ENCODE results near the gene NT5C3A.
A peak's percentile ranks its signal among the peaks of the same experiment; 100 is the strongest.

NT5C3A gene

DNA sequence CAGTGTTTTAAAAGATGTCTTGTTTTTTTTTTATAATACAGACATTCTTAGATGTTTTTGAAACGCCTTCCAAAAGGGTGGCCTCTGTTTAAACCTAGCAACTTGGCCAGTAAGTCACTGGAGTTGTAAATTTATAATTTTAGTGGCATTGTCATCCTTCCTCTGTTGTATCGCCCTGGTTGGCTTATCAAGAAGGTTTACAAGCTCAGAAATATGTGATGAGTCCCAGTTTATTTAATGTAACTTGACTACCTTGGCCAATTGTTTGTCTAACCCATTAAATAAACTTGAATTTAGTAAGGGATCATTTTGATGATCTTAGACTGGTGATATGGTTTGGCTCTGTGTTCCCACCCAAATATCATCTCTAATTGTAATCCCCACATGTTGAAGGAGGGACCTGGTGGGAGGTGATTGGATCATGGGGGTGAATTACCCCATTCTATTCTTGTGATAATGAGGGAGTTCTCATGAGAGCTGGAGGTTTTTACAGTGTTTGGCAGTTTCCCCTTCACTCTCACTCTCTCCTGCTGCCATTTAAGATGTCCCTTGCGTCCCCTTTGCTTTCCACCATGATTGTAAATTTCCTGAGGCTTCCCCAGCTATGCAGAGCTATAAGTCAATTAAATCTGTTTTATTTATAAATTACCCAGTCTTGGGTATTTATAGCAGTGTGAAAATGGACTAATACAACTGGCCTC, 13.4 kb upstream of the NT5C3A start:
- DNase-seq (ENCODE audit: low read depth), result no peak

DNA sequence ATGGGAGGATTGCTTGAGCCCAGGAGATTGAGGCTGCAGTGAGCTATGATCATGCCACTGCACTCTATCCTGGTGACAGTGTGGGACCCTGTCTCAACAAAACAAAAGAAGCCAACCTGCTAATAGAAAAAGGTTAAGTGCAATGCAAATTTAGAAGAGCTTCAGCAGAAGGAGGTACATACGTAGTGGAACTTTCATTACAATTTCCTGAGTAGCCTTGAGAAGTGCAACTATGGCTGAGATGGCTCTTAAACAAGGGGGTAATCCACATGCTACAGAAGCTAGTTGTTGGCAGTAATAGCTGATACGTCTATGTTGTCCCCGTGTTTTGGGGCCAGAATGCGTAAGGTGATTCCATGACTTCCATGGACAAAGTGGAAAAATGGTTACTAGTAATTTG, 10.7 kb upstream of the NT5C3A start:
- no peak for DNase-seq (ENCODE audit: low read depth)

DNA sequence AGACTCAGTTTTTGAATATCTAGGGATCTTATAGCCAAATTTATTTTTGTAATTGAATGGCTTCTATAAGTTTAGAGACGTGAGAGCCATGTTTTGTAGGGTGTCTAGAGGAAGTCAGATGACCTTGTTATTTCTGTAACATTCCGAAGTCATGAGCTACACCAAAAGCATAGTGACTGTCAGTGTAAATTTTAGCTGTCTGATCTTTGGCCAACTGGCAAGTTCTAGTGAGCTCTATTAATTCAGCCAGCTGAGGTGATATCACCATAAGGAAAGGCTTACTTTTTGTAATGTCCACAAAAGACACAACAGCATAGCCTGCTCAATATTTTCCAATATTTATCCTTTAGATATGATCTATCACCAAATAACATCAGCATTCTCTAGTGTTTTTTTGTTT, 9.9 kb upstream of the NT5C3A start:
- DNase-seq (ENCODE audit: low read depth), result no peak

DNA sequence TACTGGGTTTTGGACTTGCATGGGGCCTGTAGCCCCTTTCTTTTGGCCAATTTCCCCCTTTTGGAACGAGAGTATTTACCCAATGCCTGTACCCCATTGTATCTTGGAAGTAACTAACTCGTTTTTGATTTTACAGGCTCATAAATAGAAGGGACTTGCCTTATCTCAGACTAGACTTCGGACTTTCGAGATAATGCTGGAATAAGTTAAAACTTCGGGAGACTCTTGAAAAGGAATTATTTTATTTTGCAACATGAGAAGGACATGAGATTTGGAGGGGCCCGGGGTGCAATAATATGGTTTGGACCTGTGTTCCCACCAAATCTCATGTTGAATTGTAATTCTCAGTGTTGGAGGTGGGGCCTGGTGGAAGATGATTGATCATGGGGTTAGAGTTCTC, 8.3 kb upstream of the NT5C3A start:
- DNase-seq (ENCODE audit: low read depth), result no peak

DNA sequence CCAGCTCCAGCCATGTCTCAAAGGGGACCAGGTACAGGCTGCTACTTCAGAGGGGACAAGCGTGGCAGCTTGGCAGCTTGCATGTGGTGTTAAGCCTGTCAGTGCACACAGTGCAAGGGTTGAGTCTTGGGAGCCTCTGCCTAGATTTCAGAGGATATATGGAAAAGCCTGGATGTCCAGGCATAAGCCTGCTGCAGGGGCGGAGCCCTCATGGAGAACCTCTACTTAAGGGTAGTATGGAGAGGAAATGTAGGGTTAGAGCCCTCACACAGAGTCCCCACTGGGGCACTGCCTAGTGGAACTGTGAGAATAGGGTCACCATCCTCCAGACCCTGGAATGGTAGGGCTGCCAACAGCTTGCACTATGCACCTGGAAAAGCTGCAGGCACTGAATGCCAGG, 7.7 kb upstream of the NT5C3A start:
- no peak for DNase-seq (ENCODE audit: low read depth)

DNA sequence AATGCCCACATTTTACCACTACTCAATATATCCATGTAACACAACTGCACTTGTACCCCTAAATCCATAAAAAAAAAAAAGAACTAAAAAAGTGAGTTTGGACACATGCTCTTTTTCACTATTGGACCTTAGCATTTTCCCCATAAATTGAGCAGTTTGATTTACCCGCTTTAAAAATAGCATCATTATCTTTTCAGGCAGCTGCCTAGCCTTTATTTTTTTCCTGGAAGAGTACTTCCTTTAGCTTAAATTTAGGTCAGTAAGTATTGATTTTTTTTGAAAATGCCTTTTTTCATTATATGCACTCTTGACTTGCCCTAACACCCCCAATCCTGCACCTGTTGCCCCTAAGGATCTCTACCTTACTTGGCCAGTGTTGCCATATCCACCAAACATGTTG, 5.3 kb upstream of the NT5C3A start:
- no peak for DNase-seq (ENCODE audit: low read depth)

DNA sequence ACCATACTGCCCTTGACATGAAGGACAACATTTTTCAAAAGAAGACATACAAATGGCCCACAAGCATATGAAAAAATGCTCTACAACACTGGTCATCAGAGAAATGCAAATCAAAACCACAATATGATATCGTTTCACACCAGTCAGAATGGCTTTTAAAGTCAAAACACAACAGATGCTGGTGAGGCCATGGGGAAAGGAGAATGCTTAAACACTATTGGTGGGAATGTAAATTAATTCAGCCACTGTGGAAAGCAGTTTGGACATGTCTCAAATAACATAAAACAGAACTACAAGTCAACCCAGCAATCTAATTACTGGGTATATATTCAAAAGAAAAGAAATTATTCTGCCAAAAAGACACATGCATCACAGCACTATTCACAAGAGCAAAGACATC, 4.2 kb upstream of the NT5C3A start:
- DNase-seq (ENCODE audit: low read depth), result no peak

DNA sequence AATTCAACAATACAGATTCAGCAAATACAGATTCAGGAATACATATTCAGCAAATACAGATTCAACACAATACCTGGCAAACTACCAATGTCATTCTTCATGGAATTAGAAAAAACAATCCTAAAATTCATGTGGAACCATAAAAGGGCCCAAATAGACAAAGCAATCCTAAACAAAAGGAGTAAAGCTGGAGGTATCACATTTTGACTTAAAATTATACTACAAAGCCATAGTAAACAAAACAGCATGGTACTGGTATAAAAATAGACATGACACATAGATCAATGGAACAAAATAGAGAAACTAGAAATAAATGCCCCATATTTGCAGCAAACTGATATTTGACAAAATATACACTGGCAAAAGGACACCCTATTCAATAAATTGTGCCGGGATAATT, 3.4 kb upstream of the NT5C3A start:
- DNase-seq (ENCODE audit: low read depth), result no peak

DNA sequence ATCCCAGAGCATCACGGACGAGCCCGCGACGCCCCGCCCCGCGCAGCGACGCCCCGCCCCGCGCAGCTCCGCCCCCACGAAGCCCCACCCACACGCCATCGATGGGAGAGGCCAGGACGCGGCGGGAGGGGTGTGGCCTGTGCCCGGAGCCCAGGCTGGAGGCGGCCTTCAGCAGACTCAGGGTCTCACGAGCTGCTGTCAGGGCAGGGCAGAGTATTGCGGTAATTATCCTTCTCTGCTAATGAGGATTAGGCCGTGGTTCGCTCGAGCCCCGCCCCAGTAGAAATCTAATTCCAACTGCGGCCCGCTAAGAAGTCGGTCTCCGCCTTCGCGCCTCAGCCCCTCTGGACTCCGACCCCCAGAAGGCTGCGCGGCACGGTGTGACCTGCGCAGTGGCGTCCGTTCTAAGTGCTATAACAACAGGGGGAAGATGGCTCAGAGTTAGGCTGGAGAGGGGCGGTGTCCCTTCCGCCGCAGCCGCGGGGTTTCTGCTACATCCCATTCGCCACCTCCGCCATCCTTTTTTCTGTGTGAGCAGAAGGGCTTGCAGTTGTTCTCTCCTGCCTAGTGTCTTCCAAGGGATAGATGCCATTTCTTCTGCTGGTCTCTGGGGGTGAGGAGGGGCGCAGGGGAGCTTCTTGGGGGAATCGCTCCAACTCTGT, 337 bp upstream of the NT5C3A start:
- peak; percentile 89 for DNase-seq (ENCODE audit: low read depth)

DNA sequence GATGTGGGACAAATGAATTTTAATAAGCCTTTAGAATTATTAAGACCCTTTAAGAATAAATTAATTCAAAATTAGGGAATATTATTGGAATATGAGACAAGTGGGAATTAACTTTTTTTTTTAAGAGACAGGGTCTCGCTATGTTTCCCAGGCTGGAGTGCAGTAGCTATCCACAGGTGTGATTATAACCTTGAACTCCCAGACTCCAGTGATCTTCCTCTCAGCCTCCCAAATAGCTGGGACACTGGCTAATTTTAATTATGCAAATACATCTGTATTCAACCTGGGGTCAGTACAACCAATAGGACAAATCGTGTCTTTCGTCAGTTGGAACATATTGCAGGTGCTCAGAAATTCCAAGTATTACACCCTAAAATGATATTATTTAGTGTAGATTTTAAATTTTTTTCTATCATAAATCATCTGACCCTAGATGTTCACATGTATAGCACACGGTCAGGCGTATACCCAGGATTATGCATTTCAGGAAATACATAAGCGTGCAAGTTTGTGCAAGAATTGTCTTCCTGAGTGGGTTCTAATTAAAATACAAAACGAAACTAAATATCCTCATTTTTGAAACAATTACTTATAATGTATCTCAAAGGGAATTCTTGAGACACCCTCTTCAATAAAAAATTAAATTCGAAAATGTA, 1.2 kb downstream of the NT5C3A start:
- no peak for DNase-seq (ENCODE audit: low read depth)

DNA sequence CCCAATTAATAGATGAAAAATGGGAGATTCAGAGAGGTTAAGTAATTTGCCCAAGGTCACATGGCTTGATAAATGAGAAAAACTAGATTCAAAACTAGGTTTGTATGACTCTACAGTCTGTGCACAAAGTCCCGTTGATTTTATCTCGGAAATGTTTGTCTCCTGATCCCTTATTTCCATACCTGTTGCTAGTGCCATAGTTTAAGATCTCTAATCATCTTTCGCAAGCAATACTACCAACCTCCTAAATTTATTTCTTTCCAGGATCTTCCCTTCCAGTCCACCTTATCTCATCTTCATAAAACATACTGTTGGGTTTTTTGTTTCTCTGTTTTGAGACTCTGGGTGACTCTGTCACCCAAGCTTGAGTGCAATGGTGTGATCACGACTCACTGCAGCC, 2.9 kb downstream of the NT5C3A start:
- DNase-seq (ENCODE audit: low read depth), result no peak

DNA sequence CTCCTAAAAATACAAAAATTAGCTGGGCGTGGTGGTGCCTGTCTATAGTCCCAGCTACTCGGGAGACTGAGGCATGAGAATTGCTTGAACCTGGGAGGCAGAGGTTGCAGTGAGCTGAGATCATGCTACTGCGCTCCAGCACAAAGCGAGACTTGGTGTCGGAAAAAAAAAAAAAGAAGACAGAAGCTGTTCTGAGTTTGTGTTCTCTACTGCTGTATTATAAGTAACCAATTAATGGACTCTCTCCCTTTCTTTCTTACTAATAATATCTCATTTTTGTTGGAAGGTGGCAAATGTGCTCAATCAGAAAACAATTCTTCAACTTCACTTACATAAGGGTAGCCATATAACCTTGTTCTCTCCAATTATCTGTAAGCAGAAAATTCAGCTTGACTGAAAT, 7.4 kb downstream of the NT5C3A start:
- no peak for DNase-seq (ENCODE audit: low read depth)

DNA sequence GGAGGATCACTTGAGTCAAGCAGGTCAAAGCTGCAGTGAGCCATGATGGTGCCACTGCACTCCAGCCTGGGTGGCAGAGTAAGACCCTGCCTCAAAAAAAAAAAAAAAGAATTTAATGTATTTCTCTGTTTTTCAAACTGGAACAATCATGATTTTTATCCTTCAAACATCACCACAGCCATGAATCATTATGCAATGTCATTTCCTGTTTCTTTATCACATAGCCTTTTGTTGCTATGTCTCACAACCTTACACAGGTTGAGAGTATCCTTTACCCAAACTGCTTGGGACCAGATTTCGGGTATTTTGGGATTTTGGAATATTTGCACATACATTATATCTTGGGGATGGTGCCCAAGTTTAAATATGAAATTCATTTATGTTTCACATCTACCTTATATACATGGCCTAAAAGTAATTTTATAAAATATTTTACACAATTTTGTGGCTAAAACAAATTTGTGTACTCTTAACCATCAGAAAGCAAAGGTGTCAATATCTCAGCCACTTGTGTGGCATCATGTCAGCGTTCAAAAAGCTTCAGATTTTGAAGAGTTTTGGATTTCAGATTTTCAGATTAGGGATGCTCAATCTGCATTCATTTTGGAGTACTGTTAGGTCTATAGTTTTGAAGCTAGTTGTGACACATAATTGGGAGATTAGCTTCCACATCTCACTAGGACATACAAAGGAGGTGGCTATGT, 8.2 kb downstream of the NT5C3A start:
- no peak for DNase-seq (ENCODE audit: low read depth)

DNA sequence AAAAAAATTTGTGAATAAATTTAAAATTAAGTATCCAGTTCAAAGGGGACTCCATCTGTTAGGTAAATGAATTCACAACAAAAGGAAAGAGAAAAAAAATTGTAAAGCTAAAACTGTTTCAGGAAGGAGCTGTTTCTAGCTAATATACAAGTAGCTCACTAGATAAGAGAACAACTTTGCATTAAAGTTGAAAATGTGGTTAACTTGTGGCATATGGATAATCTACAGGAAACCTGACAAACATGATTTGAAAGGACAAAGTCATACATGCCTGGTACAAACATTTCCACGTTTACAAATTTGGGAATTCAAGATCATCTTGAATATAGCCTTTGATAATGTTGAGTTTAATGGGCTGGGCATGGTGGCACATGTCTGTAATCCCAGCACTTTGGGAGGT, 8.9 kb downstream of the NT5C3A start:
- DNase-seq (ENCODE audit: low read depth), result no peak

DNA sequence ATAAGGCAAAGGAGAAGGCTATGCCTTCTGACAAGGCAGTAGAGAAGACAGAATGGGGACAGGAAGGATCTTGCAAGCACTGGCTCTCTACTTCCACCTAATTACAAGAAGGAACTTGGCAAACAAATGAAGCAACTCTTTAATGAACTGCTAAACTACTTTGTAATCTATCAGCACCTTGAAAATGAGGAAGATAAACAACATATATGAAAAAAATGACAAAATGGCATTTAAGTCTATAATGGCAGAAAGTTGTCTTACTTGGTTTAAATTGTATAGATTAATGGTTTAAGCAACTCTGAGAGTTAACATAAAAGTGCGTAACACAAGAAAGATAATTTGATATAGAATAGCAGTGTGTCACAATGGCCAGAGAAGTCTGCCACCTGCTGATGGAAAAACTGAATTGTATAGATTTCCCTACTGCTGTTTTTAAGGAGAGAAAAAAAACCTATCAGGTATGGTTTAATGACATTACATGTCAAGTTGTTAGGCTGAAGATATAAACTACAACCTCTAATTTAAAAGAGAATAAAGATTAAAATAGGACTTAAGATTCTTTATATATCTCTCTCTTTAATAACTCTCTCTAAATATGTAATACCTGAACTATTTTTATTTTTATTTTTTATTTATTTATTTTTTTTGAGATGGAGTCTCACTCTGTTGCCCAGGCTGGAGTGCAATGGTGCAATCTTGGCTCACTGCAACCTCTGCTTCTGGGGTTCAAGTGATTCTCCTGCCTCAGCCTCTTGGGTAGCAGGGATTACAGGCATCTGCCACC, 11.8 kb downstream of the NT5C3A start:
- no peak for DNase-seq (ENCODE audit: low read depth)

DNA sequence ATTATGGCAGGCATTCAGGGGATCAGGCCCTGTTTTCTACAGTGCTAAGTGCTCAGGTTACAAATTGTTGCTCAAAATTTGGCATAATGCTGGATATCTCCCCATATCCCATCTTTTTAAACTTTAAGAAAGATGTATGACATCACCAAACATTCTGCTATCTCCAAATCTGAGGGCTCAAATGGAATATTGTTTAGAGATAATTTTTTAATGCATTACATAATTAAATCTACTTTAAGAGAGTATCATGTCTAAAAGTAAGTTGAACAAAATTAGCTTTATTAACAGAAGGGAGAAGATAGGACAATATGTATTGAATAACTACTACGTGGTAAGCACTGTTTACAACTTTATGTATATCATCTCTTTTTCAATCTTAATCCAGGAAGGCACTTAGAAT, 13.9 kb downstream of the NT5C3A start:
- no peak for DNase-seq (ENCODE audit: low read depth)

DNA sequence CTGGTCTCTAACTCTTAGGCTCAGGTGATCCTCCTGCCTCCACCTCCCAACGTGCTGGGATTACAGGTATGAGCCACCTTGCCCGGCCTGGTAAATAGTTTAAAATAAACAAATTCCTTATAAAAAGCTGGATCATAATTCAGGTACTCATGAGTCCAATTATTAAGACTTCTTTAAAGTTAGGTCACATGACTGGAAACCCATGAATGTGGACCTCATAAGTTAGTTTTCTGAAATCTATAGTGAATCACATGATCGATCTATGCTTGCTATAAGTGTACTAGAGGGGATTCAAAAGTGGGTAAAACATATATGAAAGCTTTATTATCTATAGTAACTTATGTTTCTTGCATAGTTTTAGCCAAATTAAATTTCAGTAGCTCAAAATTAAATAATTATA, 14.3 kb downstream of the NT5C3A start:
- no peak for DNase-seq (ENCODE audit: low read depth)

DNA sequence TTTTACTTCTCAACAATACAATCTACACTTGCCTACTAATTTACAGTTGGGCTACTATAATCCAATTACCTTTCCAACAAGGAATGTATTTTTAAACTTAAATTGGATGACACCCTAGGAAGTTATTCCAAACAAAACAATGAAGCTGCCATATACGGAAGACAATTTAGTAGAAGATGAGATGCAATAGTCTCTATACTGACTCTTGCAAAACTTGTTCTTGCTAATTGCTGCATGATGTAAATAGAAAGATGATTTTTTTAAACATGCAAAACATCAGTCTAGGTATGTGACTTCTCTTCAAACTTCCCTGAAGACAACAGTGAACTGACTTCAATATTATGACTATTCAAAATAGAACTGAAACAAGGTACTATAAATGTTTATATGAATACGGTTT, 17.6 kb downstream of the NT5C3A start:
- DNase-seq (ENCODE audit: low read depth), result no peak

DNA sequence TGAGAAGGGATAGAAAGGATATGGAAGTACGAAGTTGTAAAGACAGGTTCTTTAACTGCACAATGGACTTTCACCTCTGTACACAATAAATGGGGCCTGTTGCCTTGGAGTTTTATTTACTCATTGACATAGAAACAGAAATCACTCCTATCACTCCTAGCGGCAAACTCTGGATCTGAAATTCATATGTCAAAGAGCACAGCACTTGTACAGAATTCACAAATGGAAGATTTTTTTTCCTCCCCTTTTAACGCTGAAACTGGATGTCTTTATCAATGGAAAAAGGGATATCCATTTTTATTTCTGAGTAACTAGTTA, 18.2 kb downstream of the NT5C3A start:
- DNase-seq (ENCODE audit: low read depth), result no peak

DNA sequence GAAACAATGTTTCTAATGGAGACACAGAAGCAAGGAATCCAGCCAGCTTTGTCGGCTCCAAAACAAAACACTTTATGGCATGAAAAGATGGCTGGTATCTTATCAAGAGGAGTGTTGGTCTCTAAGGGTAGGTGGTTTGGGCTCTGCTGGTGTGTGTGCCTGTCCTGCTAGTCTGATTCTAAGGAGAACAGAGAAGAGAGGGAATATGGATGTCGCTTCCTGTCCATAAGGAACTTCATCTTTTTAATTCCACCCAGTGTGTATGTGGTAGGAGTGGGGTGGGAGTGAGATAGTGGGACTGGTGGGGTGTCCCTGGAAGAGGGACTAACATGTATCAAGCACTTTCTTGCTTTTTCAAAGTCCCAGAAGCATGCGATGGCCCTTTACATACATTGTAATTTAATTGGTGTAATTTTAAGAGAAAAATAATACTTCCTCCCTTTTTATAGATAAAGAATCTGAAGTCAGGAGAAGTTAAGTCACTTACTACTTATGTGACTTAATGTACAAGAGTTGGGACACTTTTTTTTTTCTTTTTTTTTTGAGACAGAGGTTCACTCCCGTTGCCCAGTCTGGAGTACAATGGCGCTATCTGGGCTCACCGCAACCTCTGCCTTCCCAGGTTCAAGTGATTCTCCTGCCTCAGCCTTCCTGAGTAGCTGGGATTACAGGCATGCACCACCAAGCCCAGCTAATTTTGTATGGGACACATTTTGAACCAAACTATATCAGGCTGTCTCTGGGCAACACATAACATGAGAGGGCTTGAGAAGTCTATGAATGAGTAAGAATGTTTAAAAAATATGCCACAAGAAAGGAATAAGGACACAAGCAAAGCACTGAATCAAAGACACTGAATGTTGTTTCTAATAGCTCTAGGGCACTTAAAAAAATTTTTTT, 18.8 kb downstream of the NT5C3A start:
- DNase-seq (ENCODE audit: low read depth), result no peak
